ENCODE results near the gene NCLN.
"Not testable (repeated sequence)": the region's sequence is repeated elsewhere in the genome, so short reads cannot be mapped to it uniquely, and the experiment has no call there.

The NCLN gene

DNA sequence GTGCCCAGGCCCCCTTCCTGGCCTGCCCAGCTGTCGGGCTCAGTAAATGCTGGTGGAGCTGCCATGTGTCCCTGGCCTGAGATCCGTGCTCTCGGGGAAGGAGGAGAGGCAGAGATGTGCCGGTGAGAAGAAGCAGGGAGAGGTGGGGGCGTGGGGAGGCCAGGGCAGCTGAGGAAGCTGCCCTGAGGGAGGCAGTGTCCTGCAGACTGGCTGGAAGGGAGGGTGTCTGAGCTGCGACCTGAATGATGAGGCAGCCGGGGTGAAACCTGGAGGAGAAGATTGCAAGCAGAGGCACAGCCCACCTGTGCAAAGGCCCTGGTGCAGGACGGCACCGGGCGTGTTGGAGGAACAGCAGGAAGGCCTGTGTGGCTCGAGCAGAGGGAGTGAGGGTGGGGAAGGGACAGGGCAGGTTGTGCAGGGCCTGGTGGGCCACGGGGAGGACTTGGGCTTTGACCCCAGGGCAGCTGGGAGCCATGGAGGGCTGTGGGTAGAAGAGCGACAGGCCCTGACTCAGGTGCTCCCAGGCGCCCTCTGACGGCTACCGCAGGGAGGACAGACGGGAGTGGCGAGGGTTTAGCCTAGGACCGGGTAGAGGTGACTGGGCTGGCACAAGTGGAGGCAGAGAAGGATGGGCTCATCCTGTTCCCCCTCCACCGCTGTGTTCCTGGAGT, 24.8 kb downstream of the NCLN start:
- no peak overlapping the region for H3K27ac ChIP-seq

GRCh38 chr19:3211191-3211590, 25.5 kb downstream of the NCLN start:
- no peak overlapping the region for H3K27ac ChIP-seq

More for the DNA sequence above, 24.8 kb downstream of the NCLN start:
- TF ChIP-seq, protein P1, sequence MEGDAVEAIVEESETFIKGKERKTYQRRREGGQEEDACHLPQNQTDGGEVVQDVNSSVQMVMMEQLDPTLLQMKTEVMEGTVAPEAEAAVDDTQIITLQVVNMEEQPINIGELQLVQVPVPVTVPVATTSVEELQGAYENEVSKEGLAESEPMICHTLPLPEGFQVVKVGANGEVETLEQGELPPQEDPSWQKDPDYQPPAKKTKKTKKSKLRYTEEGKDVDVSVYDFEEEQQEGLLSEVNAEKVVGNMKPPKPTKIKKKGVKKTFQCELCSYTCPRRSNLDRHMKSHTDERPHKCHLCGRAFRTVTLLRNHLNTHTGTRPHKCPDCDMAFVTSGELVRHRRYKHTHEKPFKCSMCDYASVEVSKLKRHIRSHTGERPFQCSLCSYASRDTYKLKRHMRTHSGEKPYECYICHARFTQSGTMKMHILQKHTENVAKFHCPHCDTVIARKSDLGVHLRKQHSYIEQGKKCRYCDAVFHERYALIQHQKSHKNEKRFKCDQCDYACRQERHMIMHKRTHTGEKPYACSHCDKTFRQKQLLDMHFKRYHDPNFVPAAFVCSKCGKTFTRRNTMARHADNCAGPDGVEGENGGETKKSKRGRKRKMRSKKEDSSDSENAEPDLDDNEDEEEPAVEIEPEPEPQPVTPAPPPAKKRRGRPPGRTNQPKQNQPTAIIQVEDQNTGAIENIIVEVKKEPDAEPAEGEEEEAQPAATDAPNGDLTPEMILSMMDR (conservative IDR thresholded peaks at IDR 0.05), result peak; percentile 71

DNA sequence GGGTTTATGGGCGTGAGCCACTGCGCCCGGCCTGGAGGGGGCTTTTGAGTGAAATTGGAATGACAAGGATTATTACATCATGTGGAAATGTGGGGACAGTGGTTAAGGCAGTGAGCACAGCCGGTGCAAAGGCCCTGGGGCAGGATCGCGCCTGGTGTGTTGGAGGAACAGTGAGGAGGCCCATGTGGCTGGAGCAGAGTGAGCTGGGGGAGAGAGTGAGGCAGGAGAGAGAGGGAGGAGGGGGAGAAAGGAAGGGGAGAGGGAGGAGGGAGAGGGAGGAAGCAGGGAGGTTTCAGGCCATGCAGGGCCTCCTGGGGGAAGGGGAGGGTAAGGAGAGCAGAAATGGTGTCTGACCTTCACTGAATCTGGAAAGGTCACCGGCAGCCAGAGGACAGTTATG, 27.4 kb downstream of the NCLN start:
- TF ChIP-seq, protein P1 (conservative IDR thresholded peaks at IDR 0.05), result no peak
- no peak overlapping the region for H3K27ac ChIP-seq

More at GRCh38 chr19:3211191-3211590, 25.5 kb downstream of the NCLN start:
- TF ChIP-seq, protein P1 (conservative IDR thresholded peaks at IDR 0.05), result no peak

DNA sequence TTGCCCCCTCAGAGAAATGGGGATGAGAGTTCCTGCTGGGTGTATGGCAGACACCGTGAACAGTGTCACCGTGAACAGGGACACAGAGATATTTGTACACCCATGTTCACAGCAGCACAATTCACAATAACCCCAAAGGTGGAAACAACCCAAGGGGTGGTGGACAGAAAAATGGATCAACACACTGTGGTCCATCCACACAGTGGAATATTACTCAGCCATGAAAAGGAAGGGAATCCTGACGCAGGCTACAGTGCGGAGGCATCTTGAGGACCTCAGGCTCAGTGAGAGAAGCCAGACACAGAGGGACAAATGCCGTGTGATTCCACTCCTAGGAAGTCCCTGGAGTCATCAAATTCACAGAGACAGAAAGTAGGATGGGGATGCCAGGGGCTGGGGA, 31.1 kb downstream of the NCLN start:
- H3K27ac ChIP-seq, result no peak overlapping the region
- TF ChIP-seq, protein P1 (conservative IDR thresholded peaks at IDR 0.05), result no peak

- TF ChIP-seq, protein P1 (conservative IDR thresholded peaks at IDR 0.05), result no peak
- no peak overlapping the region for H3K27ac ChIP-seq
Measured at GRCh38 chr19:3220576-3220975, 34.8 kb downstream of the NCLN start.

DNA sequence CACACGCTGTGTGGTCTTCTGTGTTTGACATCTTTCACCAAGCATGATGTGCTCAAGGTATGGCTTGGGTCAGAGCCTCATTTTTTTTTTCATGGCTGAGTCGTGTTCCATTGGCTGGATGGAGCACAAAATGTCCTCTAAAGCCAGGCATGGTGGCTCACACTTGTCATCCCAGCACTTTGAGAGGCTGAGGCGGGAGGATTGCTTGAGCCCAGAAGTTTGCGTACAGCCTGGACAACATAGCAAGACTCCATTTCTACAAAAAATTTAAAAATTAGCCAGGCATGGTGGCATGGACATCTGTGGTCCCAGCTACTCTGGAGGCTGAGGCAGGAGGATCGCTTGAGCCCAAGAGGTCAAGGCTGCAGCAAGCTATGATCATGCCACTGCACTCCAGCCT, 35.8 kb downstream of the NCLN start:
- H3K27ac ChIP-seq, result not testable (repeated sequence)

GRCh38 chr19:3222709-3223108, 37.0 kb downstream of the NCLN start:
- no peak overlapping the region for H3K27ac ChIP-seq
- TF ChIP-seq, protein P1 (conservative IDR thresholded peaks at IDR 0.05), result no peak

DNA sequence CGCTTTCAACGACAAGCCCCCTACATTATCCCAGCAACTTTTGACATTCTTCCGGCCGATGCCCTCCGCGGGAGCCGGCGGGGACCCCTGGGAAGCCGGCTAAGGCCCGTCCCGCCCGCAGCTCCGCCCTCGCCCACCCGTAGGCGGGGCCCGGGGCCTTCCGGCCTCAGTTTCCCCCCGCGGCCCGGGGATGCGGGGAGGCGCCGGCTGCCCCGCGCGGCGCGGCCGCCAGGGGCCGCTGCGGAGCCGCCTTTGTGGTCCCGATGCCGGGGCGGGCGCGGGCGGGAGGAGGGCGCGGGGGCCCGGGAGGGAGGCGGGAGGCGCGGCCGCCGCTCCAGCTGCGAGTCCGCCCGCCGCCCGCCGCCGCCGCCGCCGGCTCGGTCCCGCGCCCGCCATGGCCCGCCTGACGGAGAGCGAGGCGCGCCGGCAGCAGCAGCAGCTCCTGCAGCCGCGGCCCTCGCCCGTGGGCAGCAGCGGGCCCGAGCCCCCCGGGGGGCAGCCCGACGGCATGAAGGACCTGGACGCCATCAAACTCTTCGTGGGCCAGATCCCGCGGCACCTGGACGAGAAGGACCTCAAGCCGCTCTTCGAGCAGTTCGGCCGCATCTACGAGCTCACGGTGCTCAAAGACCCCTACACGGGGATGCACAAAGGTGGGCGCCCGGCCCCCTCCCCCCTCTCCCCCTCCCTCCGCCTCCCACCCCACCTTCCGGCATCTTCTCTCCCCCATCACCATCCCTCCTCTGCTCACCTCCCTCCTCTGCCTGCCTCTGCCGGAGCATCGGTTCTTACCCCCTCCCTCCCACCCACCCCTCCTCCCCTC, 38.8 kb downstream of the NCLN start, which contains the start of gene CELF5:
Gene CELF5 (plus strand): TSS at position 316 of the 823 bp plus-strand sequence. CDS start 79 bp downstream, at position 395.
- H3K27ac ChIP-seq, result no peak within 1 kb of the TSS
- TF ChIP-seq, protein P1 (conservative IDR thresholded peaks at IDR 0.05), result peak; percentile 82

Data from VCaP (cell line).